PC-9 (cell line): ENCODE data around the gene PARN. TPM values are rescaled to one million over a fixed set of nuclear protein-coding genes. Genes with fewer than 3 reads are reported as not detected.

ENCODE experiments used
- BruUV-seq: library from RNA; stranded (reverse); fragments of 400-500 nt; replicated peaks from 2 replicates; lab custom pipeline; 2021; lab: Mats Ljungman, UMichigan
- CTCF ChIA-PET: fragments of 300-600 bp; sonication (Branson Sonifier 250); formaldehyde crosslinking; loops from one replicate; lab custom pipeline; 2022; ENCODE audit warnings: antibody characterized with exemption; lab: Charles Lee
- POLR2A ChIA-PET: fragments of 300-600 bp; sonication (Branson Sonifier 250); formaldehyde crosslinking; loops from one replicate; lab custom pipeline; 2022; ENCODE audit warnings: antibody characterized with exemption; ENCODE audit not compliant: unreplicated experiment; lab: Charles Lee
- DNase-seq, 2 experiments: peaks; one replicate each; pipeline versions ENCODE4 v3.0.0 to v3.0.0-alpha.2; 2015 to 2022; ENCODE audit warnings: mixed read lengths in 1 of 2
- H2AFZ ChIP-seq: fragments of 200-600 bp; sonication (generic); 2 replicates; pipeline ENCODE4 v1.8.1; 2017; ENCODE audit warnings: antibody characterized with exemption
- H3F3A ChIP-seq: fragments of 200-600 bp; sonication (generic); 2 replicates; pipeline ENCODE4 v1.8.1; 2017; ENCODE audit warnings: antibody characterized with exemption, mild to moderate bottlenecking, low read depth; ENCODE audit not compliant: insufficient read depth
- H3K27ac ChIP-seq: fragments of 200-600 bp; sonication (generic); 2 replicates; pipeline ENCODE4 v1.6.1; 2016; ENCODE audit warnings: mixed run types
- H3K27me3 ChIP-seq: fragments of 200-600 bp; sonication (generic); 2 replicates; pipeline ENCODE4 v1.6.1; 2016; ENCODE audit warnings: low read depth, mixed run types; ENCODE audit not compliant: insufficient read depth
- H3K36me3 ChIP-seq: fragments of 200-600 bp; sonication (generic); 2 replicates; pipeline ENCODE4 v1.6.1; 2016; ENCODE audit warnings: low read depth, mixed run types
- H3K4me1 ChIP-seq: fragments of 200-600 bp; sonication (generic); replicated peaks from 2 replicates; pipeline ENCODE4 v1.6.1; 2016; ENCODE audit warnings: mixed run types; ENCODE audit not compliant: insufficient read depth
- H3K4me2 ChIP-seq: fragments of 200-600 bp; sonication (generic); 2 replicates; pipeline ENCODE4 v1.6.1; 2017; ENCODE audit warnings: mixed run types
- H3K4me3 ChIP-seq: fragments of 200-600 bp; sonication (generic); 2 replicates; pipeline ENCODE4 v1.6.1; 2016; ENCODE audit warnings: mixed run types
- H3K79me2 ChIP-seq: fragments of 200-600 bp; sonication (generic); 2 replicates; pipeline ENCODE4 v1.6.1; 2017; ENCODE audit warnings: low read depth, mixed run types
- H3K9me2 ChIP-seq: fragments of 200-600 bp; sonication (generic); 2 replicates; pipeline ENCODE4 v1.8.1; 2017; ENCODE audit warnings: mild to moderate bottlenecking; ENCODE audit not compliant: insufficient read depth
- H3K9me3 ChIP-seq: fragments of 200-600 bp; sonication (generic); 2 replicates; pipeline ENCODE4 v1.8.1; 2016; ENCODE audit warnings: low read depth; ENCODE audit not compliant: insufficient read depth
- H4K20me1 ChIP-seq: fragments of 200-600 bp; sonication (generic); 2 replicates; pipeline ENCODE4 v1.8.1; 2017; ENCODE audit not compliant: insufficient read depth
- CTCF ChIP-seq: fragments of 200-600 bp; sonication (generic); conservative IDR thresholded peaks from 2 replicates; pipeline ENCODE4 v1.6.1; 2017; ENCODE audit warnings: mixed run types, antibody characterized with exemption, mild to moderate bottlenecking, moderate library complexity
- EZH2 ChIP-seq: fragments of 200-600 bp; sonication (generic); IDR thresholded peaks from 2 replicates; pipeline ENCODE4 v1.8.0; 2017; ENCODE audit warnings: antibody characterized with exemption, low read depth
- intact Hi-C: fragments of 100-400 bp; cut with micrococcal nuclease; formaldehyde crosslinking; loops from one replicate; pipeline ENCODE4 v1.10.0; 2022; ENCODE audit not compliant: unreplicated experiment
- total RNA-seq: library from RNA; stranded (reverse); gene quantifications from 2 replicates; pipeline ENCODE4 v1.2.3, GENCODE V29; 2021

The PARN gene
- total RNA-seq, 1 experiment from 2014 or later, result 53.0 TPM

- no peak overlapping the region for H2AFZ ChIP-seq
- POLR2A ChIA-PET, result no interaction called here
- no peak overlapping the region for H3K4me2 ChIP-seq
Observed at GRCh38 chr16:14455573-14455972, 174.5 kb downstream of the PARN start.

GRCh38 chr16:14454391-14454790, 175.7 kb downstream of the PARN start:
- CTCF ChIA-PET, result no interaction called here
- TF ChIP-seq EZH2, result no peak
- TF ChIP-seq CTCF, result no peak
- peaks cover 12% of the 10 kb centered on the region; the same call in 1 of the 2 replicates for H3F3A ChIP-seq
- peaks cover 11% of the 10 kb centered on the region for H3K4me1 ChIP-seq
- POLR2A ChIA-PET, result no interaction called here
- H4K20me1 ChIP-seq, result no peaks in the 10 kb centered on the region
- intact Hi-C loops, result no loop called here
- H3K4me2 ChIP-seq, result no peak overlapping the region
- no peaks in the 10 kb centered on the region for H3K36me3 ChIP-seq
- H3K27me3 ChIP-seq, result no peaks in the 10 kb centered on the region
- no peak overlapping the region for H3K4me3 ChIP-seq
- no peak for DNase-seq
- H3K27ac ChIP-seq, result 0 out of 2 replicates have a peak overlapping the region, but pooled peaks have one; percentile 4
- no TSS peak for BruUV-seq
- H3K79me2 ChIP-seq, result no peaks in the 10 kb centered on the region
- H2AFZ ChIP-seq, result no peak overlapping the region
- H3K9me2 ChIP-seq, result no peaks in the 10 kb centered on the region
- H3K9me3 ChIP-seq, result no peaks in the 10 kb centered on the region; the same call in 1 of the 2 replicates

More at GRCh38 chr16:14455573-14455972, 174.5 kb downstream of the PARN start:
- BruUV-seq, result no TSS peak
- CTCF ChIA-PET, result no interaction called here
- Histone ChIP-seq H3K4me1 (peaks cover 11% of the 10 kb centered on the region), H3K36me3 (no peaks in the 10 kb centered on the region), H4K20me1 (no peaks in the 10 kb centered on the region), H3K4me3 (no peak overlapping the region), H3K27ac (peak overlapping the region; percentile 4; the same call in 1 of the 2 replicates), H3K9me3 (no peaks in the 10 kb centered on the region; the same call in 1 of the 2 replicates), H3K79me2 (no peaks in the 10 kb centered on the region), H3F3A (peaks cover 12% of the 10 kb centered on the region; the same call in 1 of the 2 replicates), H3K27me3 (no peaks in the 10 kb centered on the region), H3K9me2 (no peaks in the 10 kb centered on the region)
- DNase-seq, result peak in 1 of 2 experiments; percentile 74
- intact Hi-C loops, result no loop called here
- TF ChIP-seq EZH2, result no peak
- no peak for TF ChIP-seq CTCF

GRCh38 chr16:14452066-14452465, 178.0 kb downstream of the PARN start:
- H3K4me1 ChIP-seq, result peaks cover 11% of the 10 kb centered on the region
- no peak for TF ChIP-seq CTCF
- TF ChIP-seq EZH2, result no peak
- no peak overlapping the region for H3K27ac ChIP-seq
- peaks cover 12% of the 10 kb centered on the region; the same call in 1 of the 2 replicates for H3F3A ChIP-seq
- DNase-seq, result no peak
- H4K20me1 ChIP-seq, result no peaks in the 10 kb centered on the region
- H3K4me3 ChIP-seq, result no peak overlapping the region
- intact Hi-C loops, result no loop called here
- no peaks in the 10 kb centered on the region; the same call in 1 of the 2 replicates for H3K9me3 ChIP-seq
- H2AFZ ChIP-seq, result no peak overlapping the region
- no peaks in the 10 kb centered on the region for H3K9me2 ChIP-seq
- ChIA-PET POLR2A (no interaction called here), CTCF (no interaction called here)
- no peaks in the 10 kb centered on the region for H3K27me3 ChIP-seq
- no TSS peak for BruUV-seq
- H3K79me2 ChIP-seq, result no peaks in the 10 kb centered on the region
- H3K36me3 ChIP-seq, result 0 out of 2 replicates have a peak, but pooled peaks cover 3% of the 10 kb centered on the region
- no peak overlapping the region for H3K4me2 ChIP-seq
